Lower leg skin (tissue), 4 donors: ENCODE measurements around the gene IGSF22. TPM values are rescaled to one million over a fixed set of nuclear protein-coding genes. Genes with fewer than 3 reads are reported as not detected.

ENCODE experiments used
- DNase-seq, 2 donors: peaks; one replicate each; pipeline ENCODE4 v3.0.0-alpha.2; 2019; ENCODE audit warnings: low spot score in 2 of 2
- H3K4me3 ChIP-seq: fragments of 200-600 bp; sonication (generic); 2 replicates; pipeline ENCODE4 v1.5.1; 2017; ENCODE audit warnings: mild to moderate bottlenecking, low read depth; ENCODE audit not compliant: poor library complexity, severe bottlenecking
- CTCF ChIP-seq, 3 donors: fragments of 450-650 bp; IDR thresholded peaks; one replicate each; pipeline ENCODE4 v1.5.1; 2016; ENCODE audit warnings: antibody characterized with exemption in 3 of 3, mild to moderate bottlenecking in 3 of 3, moderate library complexity in 2 of 3
- POLR2A ChIP-seq, 2 donors: fragments of 450-650 bp; IDR thresholded peaks; one replicate each; pipeline ENCODE4 v1.6.1; 2016 to 2017; ENCODE audit warnings: antibody characterized with exemption in 2 of 2, mild to moderate bottlenecking in 1 of 2, moderate library complexity in 1 of 2
- WGBS, 2 donors: methylation state at CpG; one replicate each; pipeline ENCODE4 v1.1.5; 2018; 5-methylcytosine and 5-hydroxymethylcytosine counted together
- intact Hi-C: fragments of 100-400 bp; cut with DNase I; formaldehyde crosslinking; loops from one replicate; pipeline ENCODE4 v1.15.0; 2023; ENCODE audit warnings: low total_unique reads
- total RNA-seq, 4 donors: library from RNA; depleted of rRNA; stranded (reverse); fragments of >200 nt; gene quantifications; one replicate each; pipeline ENCODE4 v1.1.0, GENCODE V29; 2016

Gene IGSF22
- total RNA-seq, 4 donors from 2014 or later, result 0.15 to 0.68 (median 0.34) TPM; not detected in 1

GRCh38 chr11:18704698-18705097 lies 21.3 kb downstream of the IGSF22 start:
- no peak for DNase-seq
- TF ChIP-seq CTCF (IDR thresholded peaks at IDR 0.05) (no peak), POLR2A (IDR thresholded peaks at IDR 0.05) (no peak)
- no peak overlapping the region for H3K4me3 ChIP-seq
- 48 to 52% methylated on average over 1 of the region's 1 CpG for WGBS, 2 donors
- intact Hi-C loops, result no loop called here

GRCh38 chr11:18704045-18704645 lies 21.8 kb downstream of the IGSF22 start:
- DNase-seq, result no peak
- 89 to 90% methylated on average over 5 of the region's 5 CpGs for WGBS, 2 donors
- H3K4me3 ChIP-seq, result no peak overlapping the region
- intact Hi-C loops, result no loop called here
- TF ChIP-seq CTCF (IDR thresholded peaks at IDR 0.05) (no peak), POLR2A (IDR thresholded peaks at IDR 0.05) (no peak)

GRCh38 chr11:18703001-18703763 lies 22.8 kb downstream of the IGSF22 start:
- H3K4me3 ChIP-seq, result no peak overlapping the region
- 69 to 100% methylated on average over 1 to 2 of the region's 2 CpGs for WGBS, 2 donors
- TF ChIP-seq CTCF (IDR thresholded peaks at IDR 0.05) (no peak), POLR2A (IDR thresholded peaks at IDR 0.05) (no peak)
- DNase-seq, result no peak
- intact Hi-C loops, result no loop called here

- no peak overlapping the region for H3K4me3 ChIP-seq
- 91 to 94% methylated on average over 17 of the region's 17 CpGs for WGBS, 2 donors
- intact Hi-C loops, result no loop called here
- no peak for TF ChIP-seq POLR2A (IDR thresholded peaks at IDR 0.05)
- no peak for TF ChIP-seq CTCF (IDR thresholded peaks at IDR 0.05)
- DNase-seq, result no peak
These were observed 24.3 kb downstream of the IGSF22 start for GRCh38 chr11:18701614-18702216.

GRCh38 chr11:18700872-18701271 lies 25.1 kb downstream of the IGSF22 start:
- no peak for DNase-seq
- no peak overlapping the region for H3K4me3 ChIP-seq
- WGBS, 2 donors, result 93 to 94% methylated on average over 7 of the region's 7 CpGs
- TF ChIP-seq CTCF (IDR thresholded peaks at IDR 0.05) (no peak), POLR2A (IDR thresholded peaks at IDR 0.05) (no peak)
- intact Hi-C loops, result no loop called here
